ENCODE results near the gene CAPN1. TPM values are rescaled to one million over a fixed set of nuclear protein-coding genes. Genes with fewer than 3 reads are reported as not detected.

CAPN1 gene
- 175 and 262 TPM in 2 replicates for total RNA-seq

GRCh38 chr11:65181569-65182257 lies at the start of gene CAPN1:
Gene CAPN1 (plus strand): TSS chr11:65181928. CDS start chr11:65182702, 774 bp downstream.

GRCh38 chr11:65134240-65134951 lies 47.3 kb upstream of the CAPN1 start, which contains the start of gene SYVN1:
Gene SYVN1 (minus strand): TSS chr11:65134519. CDS start chr11:65133601, 918 bp downstream.

GRCh38 chr11:65170058-65170534 lies 11.6 kb upstream of the CAPN1 start, which contains the start of gene SPDYC:
Gene SPDYC (plus strand): TSS chr11:65170233. CDS start chr11:65171358, 1,125 bp downstream.

Other genes starting within 250 kb of the CAPN1 start
- not detected in 2 replicates for gene GPHA2, start 246.0 kb upstream of the CAPN1 start, total RNA-seq
- not detected in 2 replicates for gene MAJIN, start 209.8 kb upstream of the CAPN1 start, total RNA-seq
- gene BATF2, start 185.0 kb upstream of the CAPN1 start, total RNA-seq: 1.0 and 2.5 TPM in 2 replicates
- 108 and 119 TPM in 2 replicates for gene ARL2, start 167.8 kb upstream of the CAPN1 start, total RNA-seq
- 12.9 and 23.5 TPM in 2 replicates for gene SNX15, start 154.5 kb upstream of the CAPN1 start, total RNA-seq
- 9.2 and 14.4 TPM in 2 replicates for gene SAC3D1, start 140.7 kb upstream of the CAPN1 start, total RNA-seq
- 38.2 and 46.3 TPM in 2 replicates for gene NAALADL1, start 123.4 kb upstream of the CAPN1 start, total RNA-seq
- gene CDCA5, start 97.9 kb upstream of the CAPN1 start, total RNA-seq: 1.2 and 9.7 TPM in 2 replicates
- 38.5 and 47.6 TPM in 2 replicates for gene ZFPL1, start 97.7 kb upstream of the CAPN1 start, total RNA-seq
- 170 and 228 TPM in 2 replicates for gene VPS51, start 85.7 kb upstream of the CAPN1 start, total RNA-seq
- gene TM7SF2, start 70.1 kb upstream of the CAPN1 start, total RNA-seq: 16.4 and 23.3 TPM in 2 replicates
- 9.2 and 15.9 TPM in 2 replicates for gene ZNHIT2, start 64.2 kb upstream of the CAPN1 start, total RNA-seq
- gene FAU, start 59.8 kb upstream of the CAPN1 start, total RNA-seq: 159 and 247 TPM in 2 replicates
- 50.4 and 55.6 TPM in 2 replicates for gene MRPL49, start 59.6 kb upstream of the CAPN1 start, total RNA-seq
- gene SYVN1, start 47.4 kb upstream of the CAPN1 start, total RNA-seq: 19.8 and 22.7 TPM in 2 replicates
- not detected in 2 replicates for gene SPDYC, start 11.7 kb upstream of the CAPN1 start, total RNA-seq
- gene POLA2, start 80.0 kb downstream of the CAPN1 start, total RNA-seq: 2.3 and 9.6 TPM in 2 replicates
- 33.2 and 47.8 TPM in 2 replicates for gene CDC42EP2, start 132.9 kb downstream of the CAPN1 start, total RNA-seq
- 49.3 and 51.1 TPM in 2 replicates for gene DPF2, start 151.9 kb downstream of the CAPN1 start, total RNA-seq
- gene TIGD3, start 172.8 kb downstream of the CAPN1 start, total RNA-seq: under 0.01 TPM in 1 of 2 replicates, not detected in the other
- gene SLC25A45, start 200.7 kb downstream of the CAPN1 start, total RNA-seq: 2.0 and 3.1 TPM in 2 replicates
- 34.2 and 51.8 TPM in 2 replicates for gene FRMD8, start 204.7 kb downstream of the CAPN1 start, total RNA-seq
- gene NEAT1, start 240.9 kb downstream of the CAPN1 start, total RNA-seq: 322 and 406 TPM in 2 replicates

Data from smooth muscle cell of trachea (primary cell).